ENCODE data around the gene ALDOB. TPM values are rescaled to one million over a fixed set of nuclear protein-coding genes. Genes with fewer than 3 reads are reported as not detected.

Gene ALDOB
- total RNA-seq, 1 donor, result not detected

DNA sequence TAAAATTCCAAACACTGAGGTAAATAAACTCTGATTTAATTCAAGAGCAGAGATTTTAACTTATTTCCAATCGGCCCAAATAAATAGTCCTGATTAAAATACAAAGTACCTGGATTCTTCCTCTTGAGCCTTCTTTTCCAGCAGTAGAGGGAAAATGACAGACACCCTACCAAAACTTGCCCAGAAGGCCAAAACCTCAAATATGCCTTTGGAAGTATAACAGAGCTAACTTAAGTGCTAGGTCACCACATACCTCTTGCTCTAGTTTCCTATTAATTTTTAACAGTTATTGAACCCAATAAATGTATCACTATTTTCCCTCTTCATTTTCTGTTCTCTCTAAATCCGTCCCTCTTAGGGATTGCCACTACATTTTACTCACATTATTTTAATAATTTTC lies 52.2 kb downstream of the ALDOB start:
- TF ChIP-seq, protein P1, sequence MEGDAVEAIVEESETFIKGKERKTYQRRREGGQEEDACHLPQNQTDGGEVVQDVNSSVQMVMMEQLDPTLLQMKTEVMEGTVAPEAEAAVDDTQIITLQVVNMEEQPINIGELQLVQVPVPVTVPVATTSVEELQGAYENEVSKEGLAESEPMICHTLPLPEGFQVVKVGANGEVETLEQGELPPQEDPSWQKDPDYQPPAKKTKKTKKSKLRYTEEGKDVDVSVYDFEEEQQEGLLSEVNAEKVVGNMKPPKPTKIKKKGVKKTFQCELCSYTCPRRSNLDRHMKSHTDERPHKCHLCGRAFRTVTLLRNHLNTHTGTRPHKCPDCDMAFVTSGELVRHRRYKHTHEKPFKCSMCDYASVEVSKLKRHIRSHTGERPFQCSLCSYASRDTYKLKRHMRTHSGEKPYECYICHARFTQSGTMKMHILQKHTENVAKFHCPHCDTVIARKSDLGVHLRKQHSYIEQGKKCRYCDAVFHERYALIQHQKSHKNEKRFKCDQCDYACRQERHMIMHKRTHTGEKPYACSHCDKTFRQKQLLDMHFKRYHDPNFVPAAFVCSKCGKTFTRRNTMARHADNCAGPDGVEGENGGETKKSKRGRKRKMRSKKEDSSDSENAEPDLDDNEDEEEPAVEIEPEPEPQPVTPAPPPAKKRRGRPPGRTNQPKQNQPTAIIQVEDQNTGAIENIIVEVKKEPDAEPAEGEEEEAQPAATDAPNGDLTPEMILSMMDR (IDR thresholded peaks at IDR 0.05; ENCODE audit: insufficient read depth, low read length), result no peak
- H3K4me3 ChIP-seq (ENCODE audit: low read depth, low read length), result no peak overlapping the region
- DNase-seq (ENCODE audit: low read depth), result no peak

DNA sequence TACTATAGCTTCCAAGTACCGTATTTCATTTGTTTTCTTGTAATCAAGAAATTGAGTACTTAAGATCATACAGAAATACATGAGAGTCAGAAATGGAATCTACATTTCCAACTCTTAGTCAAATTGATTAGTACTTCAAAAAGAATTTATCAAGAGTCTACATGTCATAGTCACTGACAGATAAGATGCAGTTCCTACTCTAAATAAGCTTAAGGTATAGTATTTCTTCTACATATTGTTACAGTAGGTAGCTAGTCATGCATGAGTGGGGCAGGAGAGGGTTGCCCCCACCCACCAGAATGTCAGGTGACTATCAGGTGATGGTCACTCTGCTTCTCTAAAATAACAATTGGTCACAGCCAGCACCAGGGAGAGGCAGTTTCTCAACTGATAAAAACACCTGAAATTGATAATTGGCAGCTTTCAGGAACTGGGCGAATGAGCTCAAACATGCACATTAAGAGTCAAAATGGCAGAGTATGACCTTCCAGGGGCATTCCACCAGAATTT lies 53.7 kb downstream of the ALDOB start:
- TF ChIP-seq, protein P1 (IDR thresholded peaks at IDR 0.05; ENCODE audit: insufficient read depth, low read length), result no peak
- no peak overlapping the region for H3K4me3 ChIP-seq (ENCODE audit: low read depth, low read length)
- no peak for DNase-seq (ENCODE audit: low read depth)

DNA sequence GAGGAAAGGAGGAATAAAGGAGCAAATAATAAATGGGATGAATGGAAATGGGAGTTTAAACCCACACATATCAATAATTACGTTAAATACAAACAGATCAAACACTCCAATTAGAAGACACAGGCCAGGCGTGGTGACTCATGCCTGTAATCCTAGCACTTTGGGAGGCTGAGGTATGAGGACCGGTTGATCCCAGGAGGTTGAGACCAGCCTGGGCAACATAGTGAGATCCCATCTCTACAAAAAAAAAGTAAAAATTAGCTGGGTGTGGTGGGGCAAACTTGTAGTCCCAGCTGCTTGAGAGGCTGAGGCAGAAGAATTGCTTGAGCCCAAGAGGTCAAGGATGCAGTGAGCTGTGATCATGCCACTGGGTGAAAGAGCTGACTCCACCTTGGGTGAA lies 54.5 kb downstream of the ALDOB start:
- TF ChIP-seq, protein P1 (IDR thresholded peaks at IDR 0.05; ENCODE audit: insufficient read depth, low read length), result no peak
- DNase-seq (ENCODE audit: low read depth), result no peak
- H3K4me3 ChIP-seq (ENCODE audit: low read depth, low read length), result no peak overlapping the region

DNA sequence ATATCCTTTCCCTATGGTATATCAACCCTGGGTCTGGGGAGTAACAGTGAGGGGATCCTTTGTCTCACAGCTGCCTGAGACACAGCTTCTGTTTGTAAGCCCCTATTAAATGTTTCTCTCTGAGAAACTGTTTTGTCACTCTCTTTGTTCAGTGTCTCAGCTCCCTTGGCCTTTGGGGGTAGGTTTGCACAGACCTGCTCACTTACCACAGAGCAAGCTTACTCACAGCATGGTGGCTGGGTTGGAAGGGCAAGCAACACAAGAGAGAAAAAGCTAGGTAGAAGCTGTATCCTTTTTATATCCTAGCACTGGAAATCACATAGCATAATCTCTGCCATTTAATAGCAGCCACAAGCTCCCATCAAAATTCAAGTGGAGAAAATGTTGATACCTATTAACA lies 55.3 kb downstream of the ALDOB start:
- H3K4me3 ChIP-seq (ENCODE audit: low read depth, low read length), result no peak overlapping the region
- TF ChIP-seq, protein P1 (IDR thresholded peaks at IDR 0.05; ENCODE audit: insufficient read depth, low read length), result no peak
- no peak for DNase-seq (ENCODE audit: low read depth)

DNA sequence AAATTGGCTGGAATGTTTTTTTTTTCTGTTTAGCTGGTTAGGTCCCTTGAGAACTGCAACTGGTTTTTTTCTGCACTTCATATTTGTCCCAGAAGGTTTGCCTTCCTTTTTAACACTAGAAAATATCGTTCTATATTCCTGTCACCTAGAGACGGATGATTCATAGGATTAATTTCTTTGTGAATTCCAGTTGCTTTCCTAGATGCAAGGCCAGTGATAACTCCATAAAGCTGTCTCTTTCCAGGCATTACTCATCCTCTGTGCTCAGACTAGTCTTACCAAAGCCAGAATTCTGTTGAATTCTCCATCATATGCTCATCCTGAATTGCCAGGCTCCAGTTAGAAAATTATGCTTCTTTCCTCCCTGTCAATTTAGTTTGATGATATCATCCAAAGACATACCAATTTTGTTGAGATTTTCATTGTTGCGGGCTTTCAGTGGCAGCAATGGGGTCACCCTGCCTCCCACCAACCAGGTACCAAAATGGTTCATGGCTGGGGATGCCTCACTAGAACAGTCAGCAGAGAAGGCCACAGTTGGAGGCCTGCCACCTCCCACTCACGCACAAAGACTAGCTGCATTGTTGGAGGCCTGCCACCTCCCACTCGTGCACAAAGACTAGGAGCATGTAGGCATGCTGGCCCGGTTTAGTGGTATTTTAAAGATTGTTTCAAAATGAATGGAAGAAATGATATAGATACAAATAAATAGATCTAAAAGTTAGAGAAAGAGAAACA lies 59.3 kb downstream of the ALDOB start:
- no peak overlapping the region for H3K4me3 ChIP-seq (ENCODE audit: low read depth, low read length)
- TF ChIP-seq, protein P1 (IDR thresholded peaks at IDR 0.05; ENCODE audit: insufficient read depth, low read length), result no peak
- peak; percentile 75 for DNase-seq (ENCODE audit: low read depth)

DNA sequence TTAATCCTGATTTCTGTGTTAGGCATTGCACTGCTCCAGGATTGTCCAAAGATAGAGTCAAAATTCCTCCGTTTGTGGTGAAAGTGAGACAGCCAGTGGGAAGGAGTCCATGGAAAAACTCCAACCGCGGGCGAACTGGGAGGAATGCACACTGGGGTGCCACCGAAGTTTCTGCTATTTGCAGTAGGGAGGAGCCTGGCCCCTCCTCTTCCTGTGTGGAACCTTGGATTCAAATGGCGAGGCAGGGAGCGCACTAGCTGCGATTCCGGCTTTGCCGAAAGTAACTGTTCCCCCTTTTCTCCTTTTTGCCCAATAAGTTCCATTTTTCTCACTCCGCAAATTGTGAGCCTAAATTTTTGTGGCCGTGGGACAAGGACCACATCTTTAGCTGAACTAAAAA lies 60.0 kb downstream of the ALDOB start:
- H3K4me3 ChIP-seq (ENCODE audit: low read depth, low read length), result no peak overlapping the region
- DNase-seq (ENCODE audit: low read depth), result no peak
- TF ChIP-seq, protein P1 (IDR thresholded peaks at IDR 0.05; ENCODE audit: insufficient read depth, low read length), result no peak

Data from fibroblast of the aortic adventitia (primary cell).